ENCODE results near the gene PHF21A.
"Not testable (repeated sequence)": the region's sequence is repeated elsewhere in the genome, so short reads cannot be mapped to it uniquely, and the experiment has no call there.

The PHF21A gene

DNA sequence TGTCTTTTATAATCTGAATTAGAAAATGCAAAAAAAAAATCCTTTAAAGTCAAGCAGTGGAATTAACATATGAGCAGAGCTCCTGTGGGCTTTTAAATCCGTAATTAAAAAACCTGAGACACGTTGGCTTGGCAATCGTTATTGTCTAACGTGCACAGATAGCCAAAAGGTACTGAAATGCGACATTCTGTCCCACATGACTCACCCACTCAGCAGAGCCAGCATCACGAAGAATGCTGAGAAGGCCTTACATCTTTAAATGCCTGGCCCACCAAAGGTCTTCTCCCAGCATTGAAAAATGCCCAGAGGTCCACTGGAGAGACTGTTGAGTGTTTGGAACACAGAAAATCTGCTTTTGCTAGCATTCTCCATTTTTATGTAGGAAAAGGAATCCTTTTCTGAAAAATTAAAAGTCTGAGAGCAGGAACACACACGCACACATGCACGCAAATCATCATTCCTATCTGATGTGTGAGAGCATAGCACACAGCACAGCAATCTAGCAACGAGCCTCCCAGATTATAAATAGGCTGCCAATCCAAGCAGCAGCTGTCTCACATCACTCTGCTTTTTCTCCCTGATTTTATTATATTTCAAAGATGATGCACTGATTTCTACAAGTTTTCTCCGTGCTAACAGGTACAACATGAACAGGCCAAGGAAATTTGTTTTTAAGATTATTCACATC is 94.5 kb downstream of the PHF21A start:
- DNase-seq, result no peak

- DNase-seq, result no peak
These were observed 101.1 kb downstream of the PHF21A start for GRCh38 chr11:46020084-46020599.

DNA sequence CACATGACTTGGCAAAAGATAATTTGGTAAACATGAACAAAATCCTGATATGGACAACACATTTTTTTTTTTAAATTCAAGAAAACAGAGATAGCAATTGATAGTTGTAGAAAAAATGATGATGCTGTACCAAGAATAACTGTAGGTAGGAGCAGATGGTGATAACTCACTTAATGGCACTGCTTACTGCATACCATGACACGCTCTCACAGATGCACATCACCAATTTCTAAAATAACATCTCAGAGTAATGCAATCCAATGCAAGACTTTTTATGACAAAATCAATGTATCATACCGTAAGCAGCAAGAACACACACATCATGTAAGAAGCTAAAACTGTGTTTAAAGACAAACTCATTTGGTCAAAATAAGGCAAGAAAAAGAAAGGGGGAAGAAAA is 102.6 kb downstream of the PHF21A start:
- no peak for DNase-seq

DNA sequence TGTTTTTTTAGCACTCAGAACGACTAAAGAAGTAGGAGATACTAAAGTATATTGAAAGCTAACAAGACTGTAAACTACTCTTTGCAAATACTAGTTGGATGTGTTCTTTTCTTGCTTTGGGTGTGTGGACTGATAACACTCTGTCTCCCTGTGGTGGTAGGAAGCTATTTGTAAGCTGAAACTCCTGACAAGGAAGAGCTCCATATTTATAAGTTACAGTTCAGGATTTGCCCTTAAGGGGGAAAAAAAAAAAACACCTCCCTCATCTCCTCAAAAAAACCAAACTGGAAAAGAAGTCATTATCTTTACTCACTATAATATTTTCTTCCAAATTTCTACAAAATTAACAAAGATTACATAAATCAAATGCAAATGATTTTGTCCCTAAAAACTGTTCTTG is 103.9 kb downstream of the PHF21A start:
- no peak for DNase-seq

DNA sequence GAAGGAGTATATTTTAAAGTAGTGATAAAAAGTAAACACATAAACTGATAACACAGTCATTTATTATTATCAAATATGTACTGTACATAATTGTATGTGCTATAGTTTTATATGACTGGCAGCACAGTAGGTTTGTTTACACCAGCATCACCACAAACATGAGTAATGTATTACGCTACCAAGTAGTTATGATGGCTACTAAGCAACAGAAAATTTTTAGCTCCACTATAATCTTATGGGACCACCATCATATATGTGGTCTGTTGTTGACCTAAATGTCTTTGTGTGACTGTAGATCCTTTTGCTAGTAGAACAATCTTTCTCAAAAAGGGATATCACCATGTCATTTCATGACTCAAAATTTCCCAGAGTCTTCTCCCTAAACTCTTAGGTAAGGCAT is 105.3 kb downstream of the PHF21A start:
- DNase-seq, result no peak

- not testable (repeated sequence) for DNase-seq
These were observed 107.1 kb downstream of the PHF21A start for GRCh38 chr11:46014168-46014567.

DNA sequence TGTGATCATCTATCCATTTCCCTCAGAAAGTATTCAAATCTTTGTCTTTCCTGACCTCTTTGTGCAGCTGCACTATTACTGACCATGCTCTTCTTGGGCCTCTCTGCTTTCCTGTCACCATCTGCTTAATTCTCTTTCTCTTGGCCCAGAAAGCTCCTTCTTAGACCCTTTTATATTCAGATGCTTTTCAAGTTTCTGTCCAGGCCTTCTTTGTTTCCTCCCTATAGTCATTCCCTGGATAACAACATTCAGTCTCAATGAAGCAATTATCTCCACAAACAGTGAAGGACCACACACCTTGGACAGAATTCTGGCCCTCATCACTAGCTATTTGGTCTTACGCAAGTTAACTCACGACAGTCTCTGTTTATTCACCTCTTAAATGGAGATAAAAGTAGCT is 109.1 kb downstream of the PHF21A start:
- no peak for DNase-seq

DNA sequence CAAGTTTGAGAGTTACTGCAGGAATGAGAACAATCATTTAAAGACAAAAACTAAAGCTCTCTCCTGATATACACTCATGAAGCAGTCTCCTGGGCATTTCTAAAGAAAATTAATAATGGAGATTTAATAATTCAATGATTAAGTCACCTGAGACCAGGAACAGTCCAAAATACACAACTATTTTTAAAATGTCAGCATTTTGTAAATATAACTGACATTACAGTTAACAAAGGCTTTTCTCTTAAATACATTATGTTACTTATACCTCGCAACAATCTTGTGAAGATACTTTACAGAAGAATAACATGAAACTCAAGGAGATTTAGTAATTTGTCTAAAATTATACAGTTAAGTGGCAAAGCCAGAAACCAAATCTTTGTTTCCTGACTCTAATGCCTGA is 111.2 kb downstream of the PHF21A start:
- DNase-seq, result no peak

- no peak for DNase-seq
These were observed 111.6 kb downstream of the PHF21A start for GRCh38 chr11:46009647-46010046.

- peak; percentile 69 for DNase-seq
These were observed 114.7 kb downstream of the PHF21A start for GRCh38 chr11:46006418-46007070.

DNA sequence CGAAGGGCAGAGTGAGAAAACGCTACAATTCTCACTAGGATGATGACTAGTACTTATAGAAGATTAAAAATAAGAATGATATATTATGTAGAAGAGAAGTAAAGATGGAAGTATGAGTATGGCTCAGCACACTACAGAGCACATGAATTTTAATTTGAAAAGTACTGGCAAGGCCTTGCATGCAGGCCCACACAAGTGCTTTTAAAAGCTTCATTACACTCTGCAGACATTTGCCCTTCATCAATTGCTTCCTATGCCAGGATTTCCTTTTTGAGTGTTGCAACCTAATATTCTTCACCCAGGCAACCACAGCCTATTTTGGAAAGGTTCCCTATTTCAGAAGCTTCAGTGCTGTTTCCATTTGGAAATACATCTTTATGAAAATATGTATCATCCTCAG is 117.7 kb downstream of the PHF21A start:
- DNase-seq, result peak; percentile 40

- no peak for DNase-seq
These were observed 119.1 kb downstream of the PHF21A start for GRCh38 chr11:46002189-46002588.

GRCh38 chr11:46001448-46001914 is 119.8 kb downstream of the PHF21A start:
- DNase-seq, result no peak

GRCh38 chr11:45997599-45997998 is 123.7 kb downstream of the PHF21A start:
- DNase-seq, result peak; percentile 57

DNA sequence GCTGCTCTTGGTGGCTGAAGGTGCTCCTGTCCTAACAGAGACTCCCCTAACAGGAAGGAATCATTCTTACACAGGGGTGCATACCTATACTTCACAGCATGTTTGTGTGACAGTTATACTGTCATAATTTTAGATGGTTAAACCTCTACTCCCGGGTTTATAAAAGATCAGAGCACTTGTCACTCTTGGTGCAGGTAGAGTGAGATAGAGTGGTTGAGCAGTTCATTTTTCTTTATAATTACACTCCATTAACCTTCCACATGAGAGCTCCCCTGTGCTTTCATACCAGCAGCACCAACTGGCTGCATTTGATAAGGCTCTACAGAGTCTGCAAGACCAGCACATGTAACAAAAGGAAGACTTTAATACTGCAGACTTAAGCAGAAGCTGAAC is 125.9 kb downstream of the PHF21A start:
- peak; percentile 12 for DNase-seq

DNA sequence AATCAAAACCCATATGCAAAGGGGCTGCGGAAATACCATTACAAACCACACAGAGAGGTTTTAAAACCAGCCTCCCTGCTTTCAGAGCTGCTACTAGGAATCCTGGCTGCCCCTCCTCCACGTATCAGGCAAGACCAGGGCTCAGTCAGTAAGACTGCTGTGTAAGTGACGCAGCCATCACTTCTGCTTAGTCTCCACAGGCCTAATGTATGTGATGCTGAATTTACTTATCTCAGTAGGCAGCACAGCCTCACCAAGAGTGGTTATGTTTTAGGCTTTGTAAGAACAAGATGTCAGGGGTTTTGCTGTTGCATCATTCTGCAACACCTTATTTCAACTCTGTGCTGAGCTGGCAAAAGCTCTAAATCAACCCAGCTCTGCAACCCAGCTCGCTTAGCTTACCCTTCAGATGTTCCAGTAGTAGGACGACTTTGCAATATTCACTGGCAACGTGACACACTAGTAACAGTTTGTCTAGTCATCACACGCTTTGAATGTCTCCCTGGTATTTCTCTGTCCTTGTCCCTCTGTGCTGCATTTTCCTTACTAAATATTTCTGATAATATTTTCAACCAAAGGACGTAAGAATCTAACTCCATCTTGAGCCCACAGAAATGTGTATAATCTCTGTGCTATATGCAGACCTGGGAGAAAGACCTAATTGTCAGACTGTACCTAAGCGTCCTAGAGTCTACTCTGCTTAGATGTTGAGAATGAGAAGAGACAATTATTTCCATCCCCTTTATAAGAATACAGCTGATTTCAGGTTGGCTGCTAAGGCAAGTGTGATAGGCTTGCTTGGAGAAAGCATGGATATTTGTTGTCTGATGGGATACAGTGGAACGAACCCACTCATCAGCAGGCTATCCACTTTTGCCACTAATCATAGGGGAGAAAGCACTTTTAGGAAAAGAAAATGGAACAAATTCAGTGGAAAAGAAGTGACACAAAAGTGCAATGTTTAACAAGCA is 126.6 kb downstream of the PHF21A start:
- no peak for DNase-seq

GRCh38 chr11:45993531-45994001 is 127.7 kb downstream of the PHF21A start:
- DNase-seq, result no peak

DNA sequence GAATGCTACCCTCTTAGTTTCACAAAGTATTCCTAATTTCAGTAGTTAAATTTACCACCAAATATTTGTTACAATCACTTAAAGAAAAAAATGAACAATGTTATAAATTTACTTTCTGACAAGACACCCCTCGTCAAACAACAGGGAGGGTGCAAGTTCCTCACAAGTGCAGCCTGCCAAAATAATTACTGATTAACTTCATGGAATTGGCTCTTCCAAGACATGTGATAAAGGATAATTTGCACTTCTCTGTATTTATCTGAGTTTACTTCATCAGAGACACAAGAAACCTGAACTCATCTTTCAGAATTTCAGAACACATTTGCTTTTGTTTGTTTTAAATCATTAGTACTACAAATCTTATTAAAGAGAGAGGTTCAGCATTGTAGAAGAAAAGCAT is 132.3 kb downstream of the PHF21A start:
- no peak for DNase-seq

DNA sequence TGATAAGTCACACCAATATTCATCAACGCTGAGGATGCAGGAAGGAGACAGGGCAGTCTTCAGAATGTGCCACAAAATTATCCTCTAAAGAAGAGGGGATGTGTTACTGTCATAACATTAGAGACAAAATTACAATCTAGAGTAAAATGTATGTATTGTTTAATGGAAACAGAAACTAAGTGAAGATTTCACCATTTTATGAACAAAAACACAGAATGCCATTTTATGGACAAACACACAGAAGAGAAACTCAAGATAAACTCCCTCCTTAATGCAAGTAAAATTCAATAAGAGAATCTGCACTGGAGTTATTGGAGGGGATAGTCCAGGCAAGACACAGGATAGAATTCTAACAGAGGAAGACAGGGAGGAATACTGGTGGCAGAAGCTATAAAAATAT is 136.0 kb downstream of the PHF21A start:
- DNase-seq, result no peak

GRCh38 chr11:45984192-45984591 is 137.1 kb downstream of the PHF21A start:
- peak; percentile 64 for DNase-seq

GRCh38 chr11:45983471-45983845 is 137.8 kb downstream of the PHF21A start:
- no peak for DNase-seq

DNA sequence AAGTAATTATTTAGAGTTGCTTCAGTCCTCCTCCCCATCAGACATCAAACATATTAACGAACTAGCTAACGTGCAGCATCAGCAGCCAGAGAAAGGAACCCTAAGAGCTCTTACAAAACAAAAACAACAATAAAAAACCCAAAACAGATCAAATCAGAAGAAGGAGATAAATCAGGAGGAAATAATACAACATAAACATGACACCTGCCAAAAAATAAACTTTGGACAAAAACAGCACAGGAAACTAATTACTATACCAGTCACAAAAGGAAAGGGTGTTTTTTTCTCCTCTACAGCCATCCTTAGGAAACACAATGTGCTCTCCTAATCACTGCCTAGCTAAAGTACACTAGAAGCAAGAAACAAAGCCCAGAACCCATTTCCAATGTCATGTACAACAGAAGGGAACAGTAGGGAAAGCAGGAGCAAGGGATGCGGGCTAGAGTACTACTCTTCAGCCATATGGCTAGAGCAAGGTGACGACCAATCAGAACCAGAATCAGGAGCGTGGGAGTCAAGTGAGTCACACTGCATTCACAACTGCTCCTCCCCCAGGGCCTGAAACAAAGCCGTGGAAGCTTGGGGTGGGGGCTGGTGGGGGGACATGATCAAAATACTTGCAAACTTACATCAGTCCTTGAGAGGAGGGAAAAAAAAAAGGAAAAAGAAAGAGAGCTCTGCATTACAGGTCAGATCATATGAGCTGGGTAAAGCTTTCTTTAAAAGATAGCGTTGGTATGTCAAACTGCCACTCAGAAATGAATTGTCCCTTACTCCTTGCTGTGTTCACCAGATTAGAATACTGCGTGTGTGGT is 138.4 kb downstream of the PHF21A start:
- peak; percentile 90 for DNase-seq
